Endothelial cell (in vitro differentiated cells): ENCODE results near the gene FRMD7. TPM values are rescaled to one million over a fixed set of nuclear protein-coding genes. Genes with fewer than 3 reads are reported as not detected.
"Not testable (repeated sequence)": the region's sequence is repeated elsewhere in the genome, so short reads cannot be mapped to it uniquely, and the experiment has no call there.

Experiments used
- DNase-seq: peaks from one replicate; pipeline ENCODE4 v3.0.0; 2021; ENCODE audit warnings: low spot score
- H3K27ac Mint-ChIP-seq: one replicate; pipeline ENCODE4 v1.8.0; 2021; ENCODE audit warnings: mixed read lengths, inconsistent platforms; ENCODE audit not compliant: unreplicated experiment
- H3K27me3 Mint-ChIP-seq: one replicate; pipeline ENCODE4 v1.8.0; 2021; ENCODE audit warnings: mild to moderate bottlenecking, moderate library complexity, mixed read lengths, inconsistent platforms; ENCODE audit not compliant: unreplicated experiment
- H3K36me3 Mint-ChIP-seq: one replicate; pipeline ENCODE4 v1.8.0; 2021; ENCODE audit warnings: mild to moderate bottlenecking, low read depth, mixed read lengths, inconsistent platforms; ENCODE audit not compliant: unreplicated experiment
- H3K4me1 Mint-ChIP-seq: one replicate; pipeline ENCODE4 v1.8.0; 2021; ENCODE audit warnings: mild to moderate bottlenecking, mixed read lengths, inconsistent platforms; ENCODE audit not compliant: unreplicated experiment
- H3K4me3 Mint-ChIP-seq: one replicate; pipeline ENCODE4 v1.8.0; 2021; ENCODE audit warnings: mild to moderate bottlenecking, mixed read lengths, inconsistent platforms; ENCODE audit not compliant: unreplicated experiment
- H3K9me3 Mint-ChIP-seq: one replicate; pipeline ENCODE4 v1.8.0; 2021; ENCODE audit warnings: mixed read lengths, inconsistent platforms; ENCODE audit not compliant: unreplicated experiment
- total RNA-seq: library from RNA; stranded (reverse); fragmentation: NEBNext Ultra II Directional; extraction: Animal tissue kit (Norgen Biotek cat#: 25700); gene quantifications from one replicate; pipeline ENCODE4 v1.2.1, GENCODE V29; 2021; ENCODE audit not compliant: unreplicated experiment
- TF ChIP-seq, protein P1 (sequence below): fragments of 200-600 bp; sonication (generic); IDR thresholded peaks from one replicate; pipeline ENCODE4 v1.5.0; 2021; ENCODE audit warnings: antibody characterized with exemption; ENCODE audit not compliant: unreplicated experiment

FRMD7 gene
- total RNA-seq, 1 donor from 2014 or later = not detected

GRCh38 chrX:132115792-132116191, 12.0 kb downstream of the FRMD7 start:
- H3K4me3 Mint-ChIP-seq = no peak overlapping the region
- no peaks in the 10 kb centered on the region for H3K36me3 Mint-ChIP-seq
- H3K9me3 Mint-ChIP-seq = no peaks in the 10 kb centered on the region
- H3K4me1 Mint-ChIP-seq = no peaks in the 10 kb centered on the region
- TF ChIP-seq, protein P1, sequence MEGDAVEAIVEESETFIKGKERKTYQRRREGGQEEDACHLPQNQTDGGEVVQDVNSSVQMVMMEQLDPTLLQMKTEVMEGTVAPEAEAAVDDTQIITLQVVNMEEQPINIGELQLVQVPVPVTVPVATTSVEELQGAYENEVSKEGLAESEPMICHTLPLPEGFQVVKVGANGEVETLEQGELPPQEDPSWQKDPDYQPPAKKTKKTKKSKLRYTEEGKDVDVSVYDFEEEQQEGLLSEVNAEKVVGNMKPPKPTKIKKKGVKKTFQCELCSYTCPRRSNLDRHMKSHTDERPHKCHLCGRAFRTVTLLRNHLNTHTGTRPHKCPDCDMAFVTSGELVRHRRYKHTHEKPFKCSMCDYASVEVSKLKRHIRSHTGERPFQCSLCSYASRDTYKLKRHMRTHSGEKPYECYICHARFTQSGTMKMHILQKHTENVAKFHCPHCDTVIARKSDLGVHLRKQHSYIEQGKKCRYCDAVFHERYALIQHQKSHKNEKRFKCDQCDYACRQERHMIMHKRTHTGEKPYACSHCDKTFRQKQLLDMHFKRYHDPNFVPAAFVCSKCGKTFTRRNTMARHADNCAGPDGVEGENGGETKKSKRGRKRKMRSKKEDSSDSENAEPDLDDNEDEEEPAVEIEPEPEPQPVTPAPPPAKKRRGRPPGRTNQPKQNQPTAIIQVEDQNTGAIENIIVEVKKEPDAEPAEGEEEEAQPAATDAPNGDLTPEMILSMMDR = no peak
- no peak overlapping the region for H3K27ac Mint-ChIP-seq
- peaks cover 1% of the 10 kb centered on the region for H3K27me3 Mint-ChIP-seq
- no peak for DNase-seq

GRCh38 chrX:132114607-132115006, 13.2 kb downstream of the FRMD7 start:
- no peaks in the 10 kb centered on the region for H3K4me1 Mint-ChIP-seq
- DNase-seq = no peak
- H3K27me3 Mint-ChIP-seq = no peaks in the 10 kb centered on the region
- TF ChIP-seq, protein P1 = no peak
- no peaks in the 10 kb centered on the region for H3K36me3 Mint-ChIP-seq
- no peak overlapping the region for H3K27ac Mint-ChIP-seq
- H3K9me3 Mint-ChIP-seq = no peaks in the 10 kb centered on the region
- no peak overlapping the region for H3K4me3 Mint-ChIP-seq

GRCh38 chrX:132107291-132107690, 20.5 kb downstream of the FRMD7 start:
- Mint-ChIP-seq H3K9me3 (no peaks in the 10 kb centered on the region), H3K36me3 (no peaks in the 10 kb centered on the region), H3K4me3 (no peak overlapping the region), H3K27ac (no peak overlapping the region), H3K4me1 (no peaks in the 10 kb centered on the region), H3K27me3 (no peaks in the 10 kb centered on the region)
- TF ChIP-seq, protein P1 = no peak
- DNase-seq = no peak

DNA sequence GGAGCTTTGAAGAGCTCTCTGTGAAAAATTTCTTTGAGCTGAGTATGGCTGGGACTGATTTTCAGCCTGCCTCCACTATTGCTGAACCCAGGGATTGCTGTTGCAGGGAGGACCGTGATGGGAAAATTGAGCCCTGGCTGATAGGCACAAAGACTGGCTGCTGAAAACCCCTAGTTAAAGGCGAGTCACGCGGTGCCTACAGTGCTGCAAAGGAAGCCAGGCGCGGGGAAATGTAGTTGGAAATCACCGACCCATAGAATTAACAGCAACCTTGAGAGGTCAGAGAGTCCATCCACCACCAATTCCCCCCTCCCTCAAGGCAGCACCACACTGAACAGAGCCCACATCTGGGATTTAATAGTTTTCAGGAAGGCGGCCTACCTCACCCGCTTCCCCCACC, 26.0 kb downstream of the FRMD7 start:
- no peaks in the 10 kb centered on the region for H3K36me3 Mint-ChIP-seq
- H3K4me1 Mint-ChIP-seq = no peaks in the 10 kb centered on the region
- H3K4me3 Mint-ChIP-seq = no peak overlapping the region
- H3K27ac Mint-ChIP-seq = no peak overlapping the region
- DNase-seq = no peak
- H3K27me3 Mint-ChIP-seq = no peaks in the 10 kb centered on the region
- TF ChIP-seq, protein P1 = no peak
- H3K9me3 Mint-ChIP-seq = no peaks in the 10 kb centered on the region

- no peaks in the 10 kb centered on the region for H3K4me1 Mint-ChIP-seq
- no peak overlapping the region for H3K27ac Mint-ChIP-seq
- DNase-seq = no peak
- no peaks in the 10 kb centered on the region for H3K36me3 Mint-ChIP-seq
- no peak overlapping the region for H3K4me3 Mint-ChIP-seq
- TF ChIP-seq, protein P1 = no peak
- no peaks in the 10 kb centered on the region for H3K9me3 Mint-ChIP-seq
- no peaks in the 10 kb centered on the region for H3K27me3 Mint-ChIP-seq
Measured at GRCh38 chrX:132101206-132101605, 26.6 kb downstream of the FRMD7 start.

GRCh38 chrX:132098704-132099103, 29.1 kb downstream of the FRMD7 start:
- not testable (repeated sequence) for DNase-seq, H3K27me3 Mint-ChIP-seq, H3K9me3 Mint-ChIP-seq, H3K4me3 Mint-ChIP-seq, H3K27ac Mint-ChIP-seq, H3K4me1 Mint-ChIP-seq, H3K36me3 Mint-ChIP-seq
